Dedifferentiated amniotic fluid mesenchymal stem cell (primary cell): ENCODE measurements around the gene NAT14.
"Not testable (repeated sequence)": the region's sequence is repeated elsewhere in the genome, so short reads cannot be mapped to it uniquely, and the experiment has no call there.

ENCODE experiments used
- DNase-seq: peaks from one replicate; pipeline ENCODE4 v3.0.0-alpha.2; 2016; ENCODE audit errors: extremely low spot score

Gene NAT14

GRCh38 chr19:55486971-55487923 lies 2.3 kb downstream of the NAT14 start:
- DNase-seq = peak; percentile 80

- DNase-seq = no peak
Observed at GRCh38 chr19:55487924-55488687, 3.1 kb downstream of the NAT14 start, which contains the start of gene SSC5D. TSS of gene SSC5D (plus strand) at chr19:55488436. CDS start at chr19:55488590, 154 bp downstream.

- DNase-seq = no peak
Observed at GRCh38 chr19:55488986-55489710, 4.2 kb downstream of the NAT14 start.

GRCh38 chr19:55489711-55490477 lies 4.9 kb downstream of the NAT14 start:
- no peak for DNase-seq

GRCh38 chr19:55490478-55491432 lies 5.8 kb downstream of the NAT14 start:
- no peak for DNase-seq

GRCh38 chr19:55491546-55492360 lies 6.8 kb downstream of the NAT14 start:
- no peak for DNase-seq

GRCh38 chr19:55492362-55492944 lies 7.5 kb downstream of the NAT14 start:
- no peak for DNase-seq

GRCh38 chr19:55493052-55493644 lies 8.2 kb downstream of the NAT14 start:
- DNase-seq = no peak

GRCh38 chr19:55493645-55494171 lies 8.7 kb downstream of the NAT14 start:
- no peak for DNase-seq

GRCh38 chr19:55494172-55494761 lies 9.3 kb downstream of the NAT14 start:
- no peak for DNase-seq

GRCh38 chr19:55495646-55496349 lies 10.8 kb downstream of the NAT14 start:
- no peak for DNase-seq

- not testable (repeated sequence) for DNase-seq
Observed at GRCh38 chr19:55496820-55497219, 11.8 kb downstream of the NAT14 start.

GRCh38 chr19:55497763-55498162 lies 12.8 kb downstream of the NAT14 start:
- no peak for DNase-seq

GRCh38 chr19:55498246-55498840 lies 13.4 kb downstream of the NAT14 start:
- no peak for DNase-seq

- DNase-seq = no peak
Observed at GRCh38 chr19:55500368-55500952, 15.5 kb downstream of the NAT14 start.
